B cell (primary cell): ENCODE results near the gene RC3H1.

ENCODE experiments used
- EZH2 ChIP-seq: IDR thresholded peaks from 2 replicates; pipeline ENCODE4 v1.6.1; 2012; ENCODE audit warnings: borderline replicate concordance, low read depth, mild to moderate bottlenecking, moderate library complexity, low read length; ENCODE audit not compliant: insufficient read depth, poor library complexity, severe bottlenecking
- TF ChIP-seq, protein P1 (sequence below): fragments of 200-600 bp; IDR thresholded peaks from one replicate; pipeline ENCODE4 v1.8.0; 2022; ENCODE audit warnings: antibody characterized with exemption, mild to moderate bottlenecking

DNA sequence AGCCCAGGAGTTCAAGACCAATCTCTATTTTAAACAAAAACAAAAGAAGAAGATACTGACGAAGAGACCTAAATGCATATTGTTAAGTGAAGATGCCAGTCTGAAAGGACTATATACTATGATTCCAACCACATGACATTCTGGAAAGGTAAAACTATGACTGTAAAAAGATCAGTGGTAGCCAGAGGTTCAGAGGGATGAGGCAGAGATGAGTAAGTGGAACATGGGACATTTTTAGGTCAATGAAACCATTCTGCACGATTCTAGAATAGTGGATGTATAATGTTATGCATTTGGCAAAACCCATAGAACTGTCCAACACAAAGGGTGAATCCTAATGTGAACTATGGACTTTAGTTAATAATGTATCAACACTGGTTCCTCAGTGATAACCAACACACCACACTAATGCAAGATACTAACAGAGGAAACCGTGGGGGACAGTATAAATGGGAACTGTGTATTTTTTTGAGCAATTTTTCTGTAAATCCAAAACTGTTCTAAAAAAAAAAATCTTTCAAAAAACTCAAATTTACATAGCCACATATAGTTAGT is 8.2 kb downstream of the RC3H1 start:
- TF ChIP-seq, protein P1, sequence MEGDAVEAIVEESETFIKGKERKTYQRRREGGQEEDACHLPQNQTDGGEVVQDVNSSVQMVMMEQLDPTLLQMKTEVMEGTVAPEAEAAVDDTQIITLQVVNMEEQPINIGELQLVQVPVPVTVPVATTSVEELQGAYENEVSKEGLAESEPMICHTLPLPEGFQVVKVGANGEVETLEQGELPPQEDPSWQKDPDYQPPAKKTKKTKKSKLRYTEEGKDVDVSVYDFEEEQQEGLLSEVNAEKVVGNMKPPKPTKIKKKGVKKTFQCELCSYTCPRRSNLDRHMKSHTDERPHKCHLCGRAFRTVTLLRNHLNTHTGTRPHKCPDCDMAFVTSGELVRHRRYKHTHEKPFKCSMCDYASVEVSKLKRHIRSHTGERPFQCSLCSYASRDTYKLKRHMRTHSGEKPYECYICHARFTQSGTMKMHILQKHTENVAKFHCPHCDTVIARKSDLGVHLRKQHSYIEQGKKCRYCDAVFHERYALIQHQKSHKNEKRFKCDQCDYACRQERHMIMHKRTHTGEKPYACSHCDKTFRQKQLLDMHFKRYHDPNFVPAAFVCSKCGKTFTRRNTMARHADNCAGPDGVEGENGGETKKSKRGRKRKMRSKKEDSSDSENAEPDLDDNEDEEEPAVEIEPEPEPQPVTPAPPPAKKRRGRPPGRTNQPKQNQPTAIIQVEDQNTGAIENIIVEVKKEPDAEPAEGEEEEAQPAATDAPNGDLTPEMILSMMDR, result no peak
- TF ChIP-seq EZH2, result no peak
